RWPE2 (cell line): ENCODE measurements around the gene CINP.
A peak's percentile ranks its signal among the peaks of the same experiment; 100 is the strongest.

Experiments
- ATAC-seq: fragments of 200-7000 bp; cut with Tn5 transposase; 3 replicates; pipeline ENCODE4 v1.9.1; 2021; ENCODE audit warnings: low read depth
- DNase-seq: peaks from one replicate; pipeline ENCODE4 v3.0.0-alpha.2; 2020; ENCODE audit warnings: low spot score
- H3K27ac ChIP-seq: fragments of 450-650 bp; 2 replicates; pipeline ENCODE4 v1.5.1; 2017; ENCODE audit warnings: mild to moderate bottlenecking; ENCODE audit not compliant: poor library complexity, severe bottlenecking
- H3K27me3 ChIP-seq: fragments of 250-450 bp; sonication (Bioruptor Pico); 2 replicates; pipeline ENCODE4 v1.5.1; 2021; ENCODE audit warnings: mild to moderate bottlenecking, moderate library complexity; ENCODE audit not compliant: insufficient read depth, poor library complexity, severe bottlenecking
- H3K36me3 ChIP-seq: fragments of 250-450 bp; sonication (Bioruptor Pico); 2 replicates; pipeline ENCODE4 v1.5.1; 2020; ENCODE audit warnings: low read depth, mild to moderate bottlenecking, moderate library complexity
- H3K4me1 ChIP-seq: fragments of 250-450 bp; sonication (Bioruptor Pico); 2 replicates; pipeline ENCODE4 v1.5.1; 2021; ENCODE audit warnings: mild to moderate bottlenecking, moderate library complexity; ENCODE audit not compliant: insufficient read depth, poor library complexity, severe bottlenecking
- H3K4me3 ChIP-seq: fragments of 250-450 bp; sonication (Bioruptor Pico); 2 replicates; pipeline ENCODE4 v1.5.1; 2021; ENCODE audit warnings: mild to moderate bottlenecking, moderate library complexity; ENCODE audit not compliant: severe bottlenecking
- H3K9me3 ChIP-seq: fragments of 250-450 bp; sonication (Bioruptor Pico); 2 replicates; pipeline ENCODE4 v1.5.1; 2021; ENCODE audit warnings: mild to moderate bottlenecking, moderate library complexity; ENCODE audit not compliant: severe bottlenecking
- CTCF ChIP-seq: fragments of 450-650 bp; IDR thresholded peaks from one replicate; pipeline ENCODE4 v1.5.1; 2017; ENCODE audit warnings: mild to moderate bottlenecking, moderate library complexity; ENCODE audit not compliant: poor library complexity, severe bottlenecking

CINP gene

GRCh38 chr14:102316743-102317563 lies 45.7 kb downstream of the CINP start:
- peak overlapping the region; percentile 52 for H3K4me3 ChIP-seq
- no peaks in the 10 kb centered on the region for H3K36me3 ChIP-seq
- no peaks in the 10 kb centered on the region for H3K9me3 ChIP-seq
- ATAC-seq, result peak; percentile 68
- H3K27ac ChIP-seq, result peak overlapping the region; percentile 46
- H3K27me3 ChIP-seq, result no peaks in the 10 kb centered on the region
- peaks cover 17% of the 10 kb centered on the region for H3K4me1 ChIP-seq
- peak; percentile 91 for DNase-seq
- TF ChIP-seq CTCF, result peak; percentile 96

GRCh38 chr14:102316338-102316742 lies 46.4 kb downstream of the CINP start:
- Histone ChIP-seq H3K36me3 (no peaks in the 10 kb centered on the region), H3K4me1 (peaks cover 17% of the 10 kb centered on the region), H3K27ac (peak overlapping the region; percentile 46), H3K4me3 (peak overlapping the region; percentile 52), H3K27me3 (no peaks in the 10 kb centered on the region), H3K9me3 (no peaks in the 10 kb centered on the region)
- no peak for TF ChIP-seq CTCF
- ATAC-seq (no peak), DNase-seq (no peak)

- H3K4me1 ChIP-seq, result peaks cover 17% of the 10 kb centered on the region
- H3K4me3 ChIP-seq, result no peak overlapping the region
- H3K9me3 ChIP-seq, result no peaks in the 10 kb centered on the region
- no peak overlapping the region for H3K27ac ChIP-seq
- ATAC-seq (no peak), DNase-seq (no peak)
- TF ChIP-seq CTCF, result no peak
- H3K36me3 ChIP-seq, result no peaks in the 10 kb centered on the region
- no peaks in the 10 kb centered on the region for H3K27me3 ChIP-seq
Measured at GRCh38 chr14:102315121-102315520, 47.6 kb downstream of the CINP start.

- Histone ChIP-seq H3K4me3 (peak overlapping the region; percentile 27), H3K27me3 (no peaks in the 10 kb centered on the region), H3K36me3 (no peaks in the 10 kb centered on the region), H3K9me3 (no peaks in the 10 kb centered on the region), H3K4me1 (peaks cover 17% of the 10 kb centered on the region), H3K27ac (no peak overlapping the region)
- peak; percentile 100 for TF ChIP-seq CTCF
- DNase-seq (peak; percentile 86), ATAC-seq (peak; percentile 55)
Measured at GRCh38 chr14:102314242-102315011, 48.3 kb downstream of the CINP start.
